Muscle layer of colon (tissue), 2 donors: ENCODE results near the gene PARD6A.
A peak's percentile ranks its signal among the peaks of the same experiment; 100 is the strongest.

Experiments used
- H3K27ac ChIP-seq: one replicate; pipeline ENCODE4 v1.7.0; 2013; ENCODE audit warnings: low read depth, mild to moderate bottlenecking, low read length, moderate library complexity
- H3K27me3 ChIP-seq, 2 donors: one replicate each; pipeline ENCODE4 v1.7.0; 2013; ENCODE audit warnings: low read length in 2 of 2, mild to moderate bottlenecking in 2 of 2; ENCODE audit not compliant: insufficient read depth in 2 of 2, control insufficient read depth in 1 of 2
- H3K36me3 ChIP-seq: one replicate; pipeline ENCODE4 v1.7.0; 2013; ENCODE audit warnings: mild to moderate bottlenecking, low read length; ENCODE audit not compliant: insufficient read depth
- H3K4me1 ChIP-seq: one replicate; pipeline ENCODE4 v1.7.0; 2013; ENCODE audit warnings: mild to moderate bottlenecking, low read length; ENCODE audit not compliant: insufficient read depth
- H3K4me3 ChIP-seq, 2 donors: one replicate each; pipeline ENCODE4 v1.7.0; 2013; ENCODE audit warnings: low read length in 2 of 2, low read depth in 1 of 2, mild to moderate bottlenecking in 1 of 2, moderate library complexity in 1 of 2
- H3K9ac ChIP-seq: one replicate; pipeline ENCODE4 v1.7.0; 2013; ENCODE audit warnings: low read length
- H3K9me3 ChIP-seq: one replicate; pipeline ENCODE4 v1.7.0; 2013; ENCODE audit warnings: mild to moderate bottlenecking, low read length
- donor health status: abdominal sarcoma.
- donor health status: Adenocarcinoma of cecum.

Gene PARD6A

DNA sequence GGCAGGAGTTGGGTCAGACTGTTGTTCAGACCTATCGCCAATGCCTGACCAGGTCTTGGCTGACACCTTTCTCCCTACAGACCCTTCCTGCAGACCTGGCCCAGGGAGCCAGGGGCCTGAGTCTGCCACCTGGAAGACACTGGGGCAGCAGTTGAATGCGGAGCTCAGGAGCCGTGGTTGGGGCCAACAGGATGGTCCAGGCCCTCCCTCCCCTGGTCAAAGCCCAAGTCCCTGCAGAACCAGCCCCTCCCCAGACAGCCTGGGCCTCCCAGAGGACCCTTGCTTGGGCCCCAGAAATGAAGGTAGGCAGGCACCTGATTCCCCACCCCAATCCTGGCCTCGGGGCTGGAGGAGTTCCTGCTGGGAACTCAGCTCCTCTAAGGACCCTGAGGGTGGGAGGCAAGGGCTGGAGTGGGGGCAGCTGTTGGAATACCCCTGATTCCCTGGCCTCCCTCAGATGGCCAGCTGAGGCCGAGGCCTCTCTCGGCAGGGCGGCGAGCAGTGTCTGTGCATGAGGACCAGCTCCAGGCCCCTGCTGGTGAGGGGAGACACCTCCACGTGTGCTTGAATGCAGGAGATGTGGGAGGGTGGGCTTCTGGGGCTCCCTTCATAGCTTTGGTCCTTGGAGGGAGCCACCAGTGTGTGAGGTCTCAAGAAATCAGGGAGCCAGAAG lies 4.3 kb upstream of the PARD6A start:
- Histone ChIP-seq H3K27me3 (peaks cover 21 to 37% of the 10 kb centered on the region in 2 donors), H3K36me3 (peaks cover 12% of the 10 kb centered on the region), H3K9ac (no peak overlapping the region), H3K4me1 (peaks cover 15% of the 10 kb centered on the region), H3K27ac (no peak overlapping the region), H3K9me3 (no peaks in the 10 kb centered on the region), H3K4me3 (no peak overlapping the region)

DNA sequence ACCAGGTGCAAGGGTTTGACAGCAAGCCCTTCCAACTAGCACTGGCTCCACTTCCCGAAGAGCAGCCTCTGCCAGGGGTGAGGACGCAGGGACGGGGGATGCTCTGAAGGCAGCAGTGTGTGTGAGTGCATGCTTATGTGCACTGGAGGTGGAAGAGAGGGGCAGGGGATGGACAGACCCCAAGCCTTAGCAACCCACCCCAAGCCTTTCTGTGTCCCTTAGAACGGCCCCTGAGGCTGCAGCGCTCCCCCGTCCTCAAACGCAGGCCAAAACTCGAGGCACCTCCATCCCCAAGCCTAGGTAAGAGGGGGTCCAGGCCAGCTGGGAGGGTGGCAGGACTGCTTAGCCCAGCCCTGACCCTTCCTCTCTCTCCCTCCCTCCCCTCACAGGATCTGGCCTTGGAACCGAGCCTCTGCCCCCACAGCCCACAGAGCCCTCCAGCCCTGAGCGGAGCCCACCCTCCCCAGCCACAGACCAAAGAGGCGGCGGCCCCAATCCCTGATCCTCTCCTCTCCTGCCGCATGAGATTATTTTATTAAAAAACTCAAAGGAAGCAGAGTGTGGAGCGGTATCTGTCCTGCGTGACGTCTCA lies 3.6 kb upstream of the PARD6A start:
- Histone ChIP-seq H3K9me3 (no peaks in the 10 kb centered on the region), H3K27me3 (peaks cover 15 to 31% of the 10 kb centered on the region in 2 donors), H3K4me3 (no peak overlapping the region), H3K9ac (no peak overlapping the region), H3K4me1 (peaks cover 19% of the 10 kb centered on the region), H3K36me3 (peaks cover 12% of the 10 kb centered on the region), H3K27ac (no peak overlapping the region)

DNA sequence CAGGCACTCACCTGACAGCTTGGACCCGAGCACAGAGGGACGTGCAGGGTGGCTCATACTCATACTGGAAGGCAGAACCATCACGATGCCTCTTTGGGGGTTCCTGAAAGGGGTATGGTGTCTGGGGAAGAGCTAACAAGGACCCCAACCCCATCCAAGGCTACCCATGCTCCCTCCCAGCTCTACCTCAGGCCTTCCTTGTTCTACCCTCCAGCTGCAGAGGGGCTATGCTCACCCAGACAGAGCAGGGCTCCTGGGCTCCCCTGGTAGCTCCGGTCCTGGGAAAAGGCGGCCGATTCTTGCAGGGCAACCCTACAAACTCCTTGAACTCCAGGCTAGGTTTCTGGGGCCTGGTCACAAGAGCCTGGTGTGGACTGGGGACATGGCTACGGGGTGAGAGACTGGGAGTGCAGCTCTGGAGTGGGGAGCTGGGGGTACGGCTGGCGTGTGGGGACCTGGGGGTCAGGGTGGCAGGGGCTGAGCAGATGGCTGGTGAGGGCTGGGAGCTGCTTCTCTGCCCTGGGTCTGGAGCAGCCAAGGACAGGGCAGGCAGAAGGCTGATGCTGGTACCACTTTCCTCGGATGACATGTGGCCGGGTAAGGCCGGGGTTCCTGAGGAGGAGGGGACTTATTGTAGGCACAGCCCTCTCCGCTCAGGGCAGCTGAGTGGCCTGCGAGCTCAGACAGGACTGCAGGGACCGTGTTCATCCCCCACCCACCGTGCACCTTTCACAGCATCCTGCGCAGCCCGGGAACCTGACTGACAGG lies 2.8 kb upstream of the PARD6A start:
- Histone ChIP-seq H3K4me3 (no peak overlapping the region), H3K9ac (no peak overlapping the region), H3K36me3 (peaks cover 15% of the 10 kb centered on the region), H3K9me3 (no peaks in the 10 kb centered on the region), H3K27ac (no peak overlapping the region), H3K4me1 (peaks cover 19% of the 10 kb centered on the region), H3K27me3 (peaks cover 11 to 26% of the 10 kb centered on the region in 2 donors)

DNA sequence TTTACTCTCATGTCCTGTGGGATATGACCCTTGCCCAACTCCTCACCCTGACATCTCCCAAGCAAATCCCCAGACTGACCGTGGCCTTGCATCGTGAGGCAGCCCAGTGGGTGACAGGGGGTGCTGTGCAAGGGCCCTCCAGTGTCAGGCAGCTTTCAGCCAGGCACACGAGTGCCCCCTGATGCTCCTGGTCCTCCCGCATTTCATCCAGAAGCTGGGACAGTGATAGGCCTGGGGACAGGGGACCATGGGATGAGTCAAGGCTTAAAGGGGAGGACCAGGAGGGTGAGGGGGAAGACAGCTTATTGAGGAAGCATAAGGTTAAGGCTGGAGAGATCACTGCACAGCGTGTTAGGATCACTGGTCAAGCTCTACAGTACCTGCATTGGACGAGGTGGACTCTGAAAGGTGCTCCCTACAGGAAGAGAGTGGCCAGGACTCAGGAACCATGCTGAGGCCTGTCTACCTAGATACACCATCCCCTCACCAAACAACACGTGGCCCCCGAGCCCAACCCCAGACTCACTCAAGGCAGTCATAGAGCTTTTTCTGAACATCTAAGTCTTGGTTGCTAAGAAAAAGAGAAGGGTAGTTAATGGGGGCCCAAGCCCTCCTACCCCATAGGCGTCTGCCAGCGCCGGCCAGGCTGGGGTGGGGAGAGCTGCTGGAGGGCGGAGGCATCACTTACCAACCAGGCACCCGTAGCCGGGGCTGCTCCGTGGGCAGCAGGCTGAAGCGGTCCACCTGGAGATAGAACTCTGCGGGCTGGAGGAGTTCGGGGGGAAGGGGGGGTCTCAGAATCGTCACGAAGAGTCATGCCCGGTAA lies 1.7 kb upstream of the PARD6A start:
- Histone ChIP-seq H3K27me3 (peaks cover 10 to 15% of the 10 kb centered on the region in 2 donors), H3K9me3 (no peaks in the 10 kb centered on the region), H3K36me3 (peaks cover 20% of the 10 kb centered on the region), H3K4me3 (peak overlapping the region; percentile 66 to 69), H3K9ac (peak overlapping the region; percentile 49), H3K4me1 (peaks cover 19% of the 10 kb centered on the region), H3K27ac (peak overlapping the region; percentile 90)

DNA sequence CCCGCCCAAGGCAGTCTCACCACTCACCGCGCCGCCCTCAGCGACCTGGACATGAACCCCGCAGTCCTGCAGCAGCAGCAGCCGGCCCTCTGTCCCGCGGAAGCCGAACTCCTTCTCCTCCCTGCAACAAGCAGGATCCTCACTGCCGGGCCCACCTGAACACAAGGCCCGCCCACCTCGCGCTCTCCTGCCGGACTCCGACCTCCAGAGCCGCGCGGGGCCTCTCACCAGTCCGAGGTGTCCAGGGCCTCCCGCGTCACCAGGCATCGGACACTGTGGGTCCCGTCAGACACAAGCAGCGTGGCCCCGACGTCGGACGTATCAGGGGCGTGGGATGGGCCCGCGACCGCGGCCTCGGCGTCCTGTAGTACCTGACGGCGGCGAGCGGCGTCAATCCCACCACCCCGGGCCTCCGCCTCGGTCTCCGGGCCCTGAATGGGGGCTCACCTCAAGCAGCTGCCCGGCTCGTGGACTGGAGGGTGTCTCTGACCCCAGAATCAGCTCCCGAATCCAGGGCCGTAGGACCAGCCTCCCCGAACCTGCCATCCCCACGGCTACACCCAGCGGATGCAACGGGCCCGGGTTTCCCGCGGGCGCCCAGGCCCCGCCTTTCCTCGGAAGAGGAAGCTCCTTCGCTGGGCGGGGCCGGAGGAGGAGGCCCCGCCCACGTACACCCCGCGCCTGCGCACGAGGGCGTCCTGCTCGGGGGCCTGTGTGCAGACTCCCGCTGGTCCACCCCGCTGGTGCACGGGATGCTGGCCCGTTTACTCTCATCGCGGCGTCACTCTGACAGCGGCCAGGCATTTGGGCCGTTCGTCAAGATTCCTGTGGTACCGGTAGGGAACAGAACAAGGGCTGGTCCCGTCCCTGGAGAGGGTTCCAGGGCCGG lies 841 bp upstream of the PARD6A start, which contains the start of gene ACD:
ACD (minus strand) TSS at position 586 of the 889 bp plus-strand sequence; CDS start at position 546, 40 bp downstream.
- Histone ChIP-seq H3K4me1 (peaks cover 19% of the 10 kb centered on the region), H3K27ac (peak within 1 kb of the TSS; percentile 90), H3K4me3 (peak within 1 kb of the TSS; percentile 66 to 71), H3K36me3 (peaks cover 20% of the 10 kb centered on the region), H3K9ac (peak within 1 kb of the TSS; percentile 54), H3K9me3 (no peaks in the 10 kb centered on the region), H3K27me3 (peaks cover 1 to 7% of the 10 kb centered on the region in 2 donors)

DNA sequence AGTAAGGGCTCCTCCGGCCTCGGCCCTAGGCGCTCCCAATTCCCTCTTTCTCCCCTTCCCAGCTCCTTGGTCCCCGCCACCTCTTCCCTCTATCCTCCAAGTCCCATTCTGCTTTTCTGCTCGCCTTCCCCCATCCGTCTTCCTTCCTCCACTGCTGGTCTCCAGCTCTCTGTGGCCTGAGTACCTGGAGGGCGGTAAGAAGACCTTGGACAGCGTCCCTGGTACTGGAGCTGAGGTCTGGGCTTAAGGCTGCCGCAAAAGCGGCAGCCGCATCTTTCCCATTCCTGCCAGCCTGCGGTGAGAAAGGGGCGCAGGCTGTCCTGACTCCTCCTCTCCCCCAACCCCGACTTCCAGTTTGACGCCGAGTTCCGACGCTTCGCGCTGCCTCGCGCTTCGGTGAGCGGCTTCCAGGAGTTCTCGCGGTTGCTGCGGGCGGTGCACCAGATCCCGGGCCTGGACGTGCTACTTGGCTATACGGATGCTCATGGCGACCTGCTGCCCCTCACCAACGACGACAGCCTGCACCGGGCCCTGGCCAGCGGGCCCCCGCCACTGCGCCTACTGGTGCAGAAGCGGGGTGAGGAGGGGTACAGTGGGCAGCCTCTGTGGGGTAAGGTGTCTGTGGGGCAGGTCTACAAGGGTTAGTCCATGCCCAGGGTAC lies 471 bp downstream of the PARD6A start:
- H3K36me3 ChIP-seq: peaks cover 20% of the 10 kb centered on the region
- no peaks in the 10 kb centered on the region for H3K9me3 ChIP-seq
- peaks cover 27% of the 10 kb centered on the region for H3K4me1 ChIP-seq
- H3K27me3 ChIP-seq: no peaks in the 10 kb centered on the region
- peak overlapping the region; percentile 25 for H3K9ac ChIP-seq
- peak overlapping the region; percentile 66 to 71 for H3K4me3 ChIP-seq
- peak overlapping the region; percentile 90 for H3K27ac ChIP-seq

DNA sequence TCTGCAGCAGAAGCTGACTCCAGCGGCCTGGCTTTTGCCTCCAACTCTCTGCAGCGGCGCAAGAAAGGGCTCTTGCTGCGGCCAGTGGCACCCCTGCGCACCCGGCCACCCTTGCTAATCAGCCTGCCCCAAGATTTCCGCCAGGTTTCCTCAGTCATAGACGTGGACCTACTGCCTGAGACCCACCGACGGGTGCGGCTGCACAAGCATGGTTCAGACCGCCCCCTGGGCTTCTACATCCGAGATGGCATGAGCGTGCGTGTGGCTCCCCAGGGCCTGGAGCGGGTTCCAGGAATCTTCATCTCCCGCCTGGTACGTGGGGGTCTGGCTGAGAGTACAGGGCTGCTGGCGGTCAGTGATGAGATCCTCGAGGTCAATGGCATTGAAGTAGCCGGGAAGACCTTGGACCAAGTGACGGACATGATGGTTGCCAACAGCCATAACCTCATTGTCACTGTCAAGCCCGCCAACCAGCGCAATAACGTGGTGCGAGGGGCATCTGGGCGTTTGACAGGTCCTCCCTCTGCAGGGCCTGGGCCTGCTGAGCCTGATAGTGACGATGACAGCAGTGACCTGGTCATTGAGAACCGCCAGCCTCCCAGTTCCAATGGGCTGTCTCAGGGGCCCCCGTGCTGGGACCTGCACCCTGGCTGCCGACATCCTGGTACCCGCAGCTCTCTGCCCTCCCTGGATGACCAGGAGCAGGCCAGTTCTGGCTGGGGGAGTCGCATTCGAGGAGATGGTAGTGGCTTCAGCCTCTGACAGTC lies 1.3 kb downstream of the PARD6A start:
- Histone ChIP-seq H3K9me3 (no peaks in the 10 kb centered on the region), H3K36me3 (peaks cover 20% of the 10 kb centered on the region), H3K27ac (no peak overlapping the region), H3K4me3 (no peak overlapping the region), H3K4me1 (peaks cover 29% of the 10 kb centered on the region), H3K9ac (no peak overlapping the region), H3K27me3 (no peaks in the 10 kb centered on the region)

DNA sequence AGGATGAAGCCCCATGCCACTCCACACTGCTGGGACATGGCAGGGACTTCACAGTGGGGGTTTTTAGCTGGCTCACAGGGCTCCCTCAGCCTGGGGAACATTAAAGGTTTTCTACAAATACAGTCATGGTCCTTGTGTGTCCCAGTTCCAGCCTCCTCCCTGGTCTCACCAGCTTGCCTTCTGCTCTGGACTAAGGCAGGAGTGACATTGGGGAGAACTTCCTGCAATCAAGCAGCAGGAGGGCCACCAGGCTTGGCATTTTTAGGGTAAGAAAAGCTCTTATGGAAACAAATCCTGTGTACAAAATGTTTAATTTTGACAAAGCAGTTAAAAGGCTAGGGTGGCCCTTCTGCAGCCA lies 1.9 kb downstream of the PARD6A start:
- no peak overlapping the region for H3K27ac ChIP-seq
- H3K9ac ChIP-seq: no peak overlapping the region
- peaks cover 34% of the 10 kb centered on the region for H3K4me1 ChIP-seq

DNA sequence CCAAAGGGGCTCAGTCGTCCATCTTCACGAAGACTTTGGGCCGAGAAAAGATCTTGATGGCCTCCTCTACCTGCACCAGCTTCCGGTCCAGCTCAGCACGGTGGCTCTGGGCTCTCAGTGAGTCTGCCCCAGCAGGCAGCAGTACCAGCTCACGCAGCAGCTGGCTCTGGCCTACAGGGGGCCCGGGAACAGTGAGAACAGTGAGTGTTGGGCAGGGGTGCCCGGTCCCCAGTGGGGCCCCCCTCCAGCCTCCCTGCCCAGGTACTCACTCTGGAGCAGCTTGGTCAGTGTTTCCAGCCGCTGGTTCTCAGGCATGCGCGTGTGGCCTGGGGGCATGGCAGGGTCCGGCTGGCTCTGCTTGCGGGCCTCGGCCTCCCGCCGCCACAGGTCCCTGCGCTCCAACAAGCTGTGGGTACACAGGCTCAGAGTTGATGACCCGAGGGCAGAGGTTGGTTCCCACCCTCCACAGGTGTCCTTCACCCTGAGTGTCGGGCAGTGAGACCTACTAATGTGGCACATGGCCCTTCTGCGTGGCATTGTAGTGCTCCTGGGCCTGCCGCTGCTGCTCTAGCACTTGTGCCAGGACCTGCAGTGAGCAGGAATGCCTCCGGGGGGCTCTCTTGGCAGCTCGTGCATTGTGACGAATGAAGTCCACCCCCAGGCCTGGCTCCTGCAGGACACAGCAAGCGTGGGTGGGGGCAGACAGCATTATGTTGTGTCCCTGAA lies 2.6 kb downstream of the PARD6A start:
- H3K27me3 ChIP-seq: no peaks in the 10 kb centered on the region
- H3K4me1 ChIP-seq: peaks cover 41% of the 10 kb centered on the region
- H3K4me3 ChIP-seq: no peak overlapping the region
- no peak overlapping the region for H3K9ac ChIP-seq
- H3K36me3 ChIP-seq: peaks cover 12% of the 10 kb centered on the region
- H3K9me3 ChIP-seq: no peaks in the 10 kb centered on the region
- H3K27ac ChIP-seq: no peak overlapping the region

More for the DNA sequence above, 1.9 kb downstream of the PARD6A start:
- H3K27me3 ChIP-seq: no peaks in the 10 kb centered on the region
- H3K36me3 ChIP-seq: peaks cover 17% of the 10 kb centered on the region
- no peaks in the 10 kb centered on the region for H3K9me3 ChIP-seq
- H3K4me3 ChIP-seq: no peak overlapping the region
